HG03196 (cell line): Measurements from ENCODE around the gene CFHR5.
"Not testable (repeated sequence)": the region's sequence is repeated elsewhere in the genome, so short reads cannot be mapped to it uniquely, and the experiment has no call there.

Experiments
- ATAC-seq: cut with Tn5 transposase; IDR thresholded peaks from one replicate; pipeline ENCODE4 v1.9.1; 2021; ENCODE audit not compliant: unreplicated experiment

CFHR5 gene

GRCh38 chr1:196977278-196977677, at the start of gene CFHR5:
Gene CFHR5 (plus strand): TSS chr1:196977556. CDS start chr1:196977665, 109 bp downstream.
- no peak for ATAC-seq

DNA sequence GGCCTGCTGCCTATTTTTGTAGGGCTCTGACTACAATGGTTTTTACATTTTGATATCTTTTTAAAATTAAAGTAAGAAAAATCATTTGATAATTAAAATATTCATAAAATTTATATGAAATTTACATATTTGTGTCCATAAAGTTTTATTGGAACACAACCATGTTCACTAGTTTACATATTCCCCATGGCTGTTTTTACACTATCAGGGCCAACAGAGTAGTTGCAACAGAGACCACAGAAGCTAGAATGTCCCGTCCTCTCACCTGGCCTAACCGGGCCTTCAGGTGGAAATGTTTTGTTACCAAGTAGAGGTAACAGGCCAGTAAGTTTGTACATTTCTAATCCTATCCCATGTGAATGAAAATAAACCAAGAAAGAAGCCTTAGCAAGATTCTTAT, 44.5 kb upstream of the CFHR5 start:
- ATAC-seq, result not testable (repeated sequence)

- ATAC-seq, result no peak
Measured at GRCh38 chr1:196933531-196934189, 43.7 kb upstream of the CFHR5 start.

DNA sequence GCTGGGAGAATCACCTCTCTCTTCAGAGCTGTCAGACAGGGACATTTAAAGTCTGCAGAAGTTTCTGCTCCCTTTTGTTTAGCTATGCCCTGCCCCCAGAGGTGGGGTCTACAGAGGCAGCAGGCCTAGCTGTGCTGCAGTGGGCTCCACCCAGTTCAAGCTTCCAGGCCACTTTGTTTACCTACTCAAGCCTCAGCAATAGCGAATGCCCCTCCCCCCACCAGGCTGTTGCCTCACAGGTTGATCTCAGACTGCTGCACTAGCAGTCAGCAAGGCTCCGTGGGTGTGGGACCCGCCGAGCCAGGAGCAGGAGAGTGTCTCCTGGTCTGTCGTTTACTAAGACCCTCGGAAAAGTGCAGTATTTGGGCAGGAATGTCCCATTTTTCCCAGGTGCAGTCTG, 35.9 kb upstream of the CFHR5 start:
- ATAC-seq, result not testable (repeated sequence)

- ATAC-seq, result not testable (repeated sequence)
Measured at GRCh38 chr1:196943568-196943967, 33.8 kb upstream of the CFHR5 start, which contains the start of gene CFHR2. Gene CFHR2 (plus strand): TSS chr1:196943738. CDS start chr1:196943881, 143 bp downstream.

- ATAC-seq, result peak; percentile 72
Measured at GRCh38 chr1:196951711-196952394, 25.5 kb upstream of the CFHR5 start.

- no peak for ATAC-seq
Measured at GRCh38 chr1:196954778-196955177, 22.6 kb upstream of the CFHR5 start.

DNA sequence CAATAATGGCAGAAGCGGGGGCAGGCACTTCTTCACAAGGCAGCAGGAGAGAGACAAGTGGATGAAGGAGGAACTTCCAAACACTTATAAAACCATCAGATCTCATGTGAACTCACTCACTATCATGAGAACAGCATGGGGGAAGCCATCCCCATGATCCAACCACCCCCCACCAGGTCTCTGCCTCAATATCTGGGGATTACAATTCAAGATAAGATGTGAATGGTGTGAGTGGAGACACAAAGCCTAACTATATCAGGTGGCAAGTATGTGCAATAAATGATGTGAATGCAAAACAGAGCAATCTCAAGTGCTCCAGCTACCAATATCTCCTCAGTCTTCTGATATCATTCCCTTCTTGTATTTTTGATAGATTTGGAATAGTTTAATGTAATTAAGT, 21.4 kb upstream of the CFHR5 start:
- no peak for ATAC-seq

DNA sequence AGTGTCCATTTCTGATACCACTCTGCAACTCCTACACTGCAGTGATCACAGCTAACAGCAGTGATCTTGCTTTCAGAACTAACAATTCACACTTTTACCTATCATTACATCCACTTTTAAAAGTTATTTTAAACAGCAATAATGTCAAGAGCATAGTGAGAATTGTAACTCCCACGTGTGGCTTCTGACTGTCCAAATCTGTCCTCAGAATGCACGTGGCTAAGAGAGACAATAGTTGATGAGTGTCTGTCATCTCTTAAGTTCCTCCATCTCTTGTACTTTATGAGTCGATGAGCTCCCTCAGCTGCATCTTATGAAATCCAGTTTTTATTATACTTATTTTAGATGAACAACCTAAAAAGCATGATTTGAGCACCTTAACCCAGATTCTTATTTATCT, 16.5 kb upstream of the CFHR5 start:
- no peak for ATAC-seq

- ATAC-seq, result no peak
Measured at GRCh38 chr1:196970182-196970581, 7.2 kb upstream of the CFHR5 start.

DNA sequence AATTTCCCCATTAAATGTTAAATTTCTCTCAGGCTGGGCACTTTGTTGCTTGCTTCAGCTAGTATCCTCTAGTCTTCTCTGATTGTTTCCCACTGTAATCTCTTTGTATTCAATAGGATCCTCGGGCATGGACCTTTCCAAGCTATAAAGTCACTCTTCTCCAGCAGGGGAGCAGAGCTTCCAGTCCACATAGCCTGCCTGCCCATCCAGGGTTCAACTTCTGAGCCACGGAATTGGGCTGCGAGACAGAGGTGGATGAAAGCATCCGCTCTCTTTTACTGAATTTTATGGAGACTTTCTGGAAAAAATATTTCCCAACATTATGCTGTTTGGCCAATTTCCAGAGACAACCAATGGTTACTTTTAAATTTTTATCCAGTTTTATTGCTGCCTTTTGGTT, 1.1 kb upstream of the CFHR5 start:
- ATAC-seq, result no peak

GRCh38 chr1:196980859-196981258, 3.5 kb downstream of the CFHR5 start:
- no peak for ATAC-seq

DNA sequence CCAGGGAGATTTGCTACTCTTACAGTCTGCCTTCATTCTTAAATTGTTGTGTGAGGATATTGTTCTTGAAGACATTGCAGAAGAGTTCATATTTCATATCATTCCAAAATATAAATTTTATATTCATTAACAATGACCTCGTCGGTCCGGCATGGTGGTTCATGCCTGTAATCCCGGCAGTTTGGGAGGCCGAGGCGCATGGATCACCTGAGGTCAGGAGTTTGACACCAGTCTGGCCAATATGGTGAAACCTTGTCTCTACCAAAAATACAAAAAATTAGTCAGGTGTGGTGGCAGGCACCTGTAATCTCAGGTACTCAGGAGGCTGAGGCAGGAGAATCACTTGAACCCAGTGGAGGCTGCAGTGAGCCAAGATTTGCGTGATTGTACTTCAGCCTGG, 4.9 kb downstream of the CFHR5 start:
- ATAC-seq, result not testable (repeated sequence)

- not testable (repeated sequence) for ATAC-seq
Measured at GRCh38 chr1:196991919-196992651, 14.7 kb downstream of the CFHR5 start.

DNA sequence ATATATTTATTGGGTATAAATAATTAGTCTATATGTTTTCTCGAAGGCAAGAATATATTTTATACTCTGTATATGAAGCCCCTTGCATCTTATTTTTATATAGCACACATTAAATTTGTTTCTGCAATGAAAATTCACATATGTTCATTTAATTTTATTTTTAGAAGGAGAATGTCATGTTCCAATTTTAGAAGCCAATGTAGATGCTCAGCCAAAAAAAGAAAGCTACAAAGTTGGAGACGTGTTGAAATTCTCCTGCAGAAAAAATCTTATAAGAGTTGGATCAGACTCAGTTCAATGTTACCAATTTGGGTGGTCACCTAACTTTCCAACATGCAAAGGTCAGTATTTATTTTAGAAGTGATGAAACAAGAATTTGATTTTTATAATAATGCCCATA, 16.6 kb downstream of the CFHR5 start:
- no peak for ATAC-seq

- no peak for ATAC-seq
Measured at GRCh38 chr1:196997423-196997822, 20.1 kb downstream of the CFHR5 start.

DNA sequence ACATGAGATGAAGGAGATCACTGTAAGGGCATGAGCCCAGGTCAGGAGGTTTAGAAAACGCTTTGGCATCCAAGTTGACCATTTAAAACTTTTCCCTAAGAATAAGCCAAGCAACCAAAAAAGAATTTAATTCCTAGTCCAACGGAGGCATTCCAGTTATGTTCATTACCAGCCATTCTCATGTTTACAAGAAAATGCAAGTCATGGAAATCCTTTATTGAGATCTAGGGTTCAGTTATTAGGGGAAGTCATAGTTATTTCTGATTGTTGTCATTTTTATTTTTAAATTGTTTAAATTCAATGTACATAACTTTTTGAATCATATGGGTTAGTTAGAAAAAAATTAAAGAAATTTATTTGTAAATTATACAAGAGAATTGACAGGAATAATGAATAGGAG, 24.5 kb downstream of the CFHR5 start:
- no peak for ATAC-seq

- ATAC-seq, result no peak
Measured at GRCh38 chr1:197003132-197003531, 25.8 kb downstream of the CFHR5 start.

- no peak for ATAC-seq
Measured at GRCh38 chr1:197008861-197009260, 31.5 kb downstream of the CFHR5 start.

GRCh38 chr1:197011614-197012013, 34.3 kb downstream of the CFHR5 start:
- ATAC-seq, result no peak

- ATAC-seq, result no peak
Measured at GRCh38 chr1:197013234-197013633, 35.9 kb downstream of the CFHR5 start.

DNA sequence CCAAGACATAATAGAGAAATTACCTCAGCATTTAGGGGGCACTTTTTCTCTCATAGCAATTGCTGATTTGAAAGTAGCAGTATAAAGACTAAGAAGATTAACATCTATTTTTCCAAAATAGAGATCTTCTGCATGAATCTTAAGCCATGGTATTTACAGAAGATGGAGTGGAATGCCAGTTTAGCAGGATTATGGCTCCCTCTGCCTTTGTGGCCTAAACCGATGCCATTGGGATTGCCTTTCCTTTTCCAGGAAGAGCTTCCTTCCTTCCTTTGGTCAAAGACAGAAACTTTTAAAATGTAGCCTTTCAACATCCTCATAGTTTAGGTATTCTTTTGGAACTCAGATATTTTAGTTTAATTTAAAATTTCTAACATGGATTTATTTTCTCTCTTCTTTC, 39.4 kb downstream of the CFHR5 start:
- no peak for ATAC-seq
